Heart right ventricle (tissue), 16 donors: ENCODE data around the gene ARTN. TPM values are rescaled to one million over a fixed set of nuclear protein-coding genes. Genes with fewer than 3 reads are reported as not detected.

Source experiments
- ATAC-seq, 8 donors: fragments of 200-7000 bp; cut with Tn5 transposase; one replicate each; pipeline ENCODE4 v1.9.1; 2020; ENCODE audit warnings: mild to moderate bottlenecking in 8 of 8, moderate library complexity in 8 of 8, moderate number of reproducible peaks in 1 of 8
- DNase-seq, 2 donors: peaks; one replicate each; pipeline ENCODE4 v3.0.0-alpha.2; 2020
- H3K27ac ChIP-seq, 10 donors: fragments of 200-600 bp; sonication (generic) in 2 of 10; one replicate each; pipeline versions ENCODE4 v1.5.0 to v1.8.0; 2020 to 2022; ENCODE audit warnings: mild to moderate bottlenecking in 3 of 10
- H3K27me3 ChIP-seq, 7 donors: fragments of 200-600 bp; one replicate each; pipeline ENCODE4 v1.8.0; 2021 to 2022; ENCODE audit warnings: mild to moderate bottlenecking in 2 of 7
- H3K36me3 ChIP-seq, 9 donors: fragments of 200-600 bp; sonication (generic) in 1 of 9; one replicate each; pipeline versions ENCODE4 v1.5.0 to v1.8.0; 2020 to 2022; ENCODE audit warnings: mild to moderate bottlenecking in 2 of 9
- H3K4me1 ChIP-seq, 9 donors: fragments of 200-600 bp; sonication (generic) in 1 of 9; one replicate each; pipeline versions ENCODE4 v1.5.0 to v1.8.0; 2020 to 2022; ENCODE audit warnings: mild to moderate bottlenecking in 4 of 9
- H3K4me3 ChIP-seq, 10 donors: fragments of 200-600 bp; sonication (generic) in 2 of 10; one replicate each; pipeline versions ENCODE4 v1.5.0 to v1.8.0; 2020 to 2022; ENCODE audit warnings: mild to moderate bottlenecking in 7 of 10, moderate library complexity in 2 of 10
- H3K9me3 ChIP-seq, 11 donors: fragments of 200-600 bp in 10 of 11; sonication (generic) in 2 of 11; one replicate each; pipeline versions ENCODE4 v1.5.0 to v1.8.0; 2013 to 2022; ENCODE audit warnings: mild to moderate bottlenecking in 2 of 11, control low read depth in 1 of 11, moderate library complexity in 1 of 11
- CTCF ChIP-seq, 9 donors: fragments of 200-600 bp; sonication (generic) in 2 of 9; IDR thresholded peaks; one replicate each; pipeline versions ENCODE4 v1.5.0 to v1.8.0; 2021 to 2022; ENCODE audit warnings: antibody characterized with exemption in 9 of 9, mild to moderate bottlenecking in 5 of 9, moderate library complexity in 1 of 9
- WGBS, 2 donors: extraction: QIAGEN DNeasy Blood & Tissue Kit; methylation state at CpG; one replicate each; pipeline ENCODE4 v1.1.7; 2013; ENCODE audit warnings: inconsistent platforms in 1 of 2; 5-methylcytosine and 5-hydroxymethylcytosine counted together
- intact Hi-C, 10 donors: fragments of 100-400 bp; cut with DNase I; formaldehyde crosslinking; loops; one replicate each; pipeline versions ENCODE4 v1.11.1 to v1.14.2; 2022
- polyA plus RNA-seq, 2 donors: library from polyadenylated mRNA; stranded (reverse); fragments of 200-250 nt; gene quantifications; one replicate each; pipeline ENCODE4 v1.2.3, GENCODE V29; 2013
- total RNA-seq, 10 donors: library from RNA; stranded (reverse); fragmentation: NEBNext Ultra II Directional in 3 of 10; extraction: Animal tissue kit (Norgen Biotek cat#: 25700) in 3 of 10; gene quantifications; one replicate each; pipeline versions ENCODE4 v1.2.1 to v1.2.4, GENCODE V29; 2021 to 2023
- donor health status: Arrhythmogenic right ventricular cardiomyopathy.
- donor health status: ischemic (EF 13 %, LVEDD 7.1; RV severe dilation, severe dysfunction).
- donor health status: healthy with polysubstance abuse.
- donor health status: DM: no; HTN: yes; CAD: no.
- donor health status: DM: no; HTN: no; CAD: no.
- donor health status: ischemic (EF 25% LVEDD 6.9; RV normal size, moderate dysfunction).
- donor health status: ischemic (EF 25% LVEDD 5.7; RV mildly dilated, moderate dysfunction).
- donor health status: healthy.
- donor health status: DM: yes; HTN: yes; CAD: no.
- donor health status: Ischemic cardiomyopathy.
- donor health status: ischemic (EF 35%, LVEDD 5.7; RV mildly dilated, moderate dysfunction).
- donor health status: nonischemic (EF 11% LVEDD 7.7; RV severe dilation, severe dysfunction).
- donor health status: DM: yes; HTN: yes; CAD: no.
- donor health status: PGD.
- donor health status: ischemic (EF 29% LVEDD 5.4; RV normal size, mild dysfunction).
- donor health status: nonischemic (EF 23%, LVEDD 6.1; RV moderate dilation, normal function).

ARTN gene
- total and polyA plus RNA-seq, 12 donors = 0.44 to 1.5 (median 0.64) TPM; not detected in 6

GRCh38 chr1:43980255-43981134 lies 46.9 kb downstream of the ARTN start:
- DNase-seq = no peak
- peaks cover 7 to 48% (median 41%) of the 10 kb centered on the region in 9 donors for H3K4me1 ChIP-seq
- intact Hi-C loops = no loop called here

GRCh38 chr1:43981135-43981491 lies 47.5 kb downstream of the ARTN start:
- Histone ChIP-seq H3K4me1 (peaks cover 7 to 42% (median 35%) of the 10 kb centered on the region in 9 donors), H3K27ac (no peak overlapping the region), H3K4me3 (no peak overlapping the region), H3K36me3 (peaks cover 0 to 36% (median 19%) of the 10 kb centered on the region in 9 donors), H3K9me3 (no peaks in the 10 kb centered on the region), H3K27me3 (no peaks in the 10 kb centered on the region)
- DNase-seq (no peak), ATAC-seq (no peak)
- intact Hi-C loops = no loop called here
- WGBS, 2 donors = 91 to 92% methylated on average over 20 of the region's 20 CpGs
- no peak for TF ChIP-seq CTCF (IDR thresholded peaks at IDR 0.05)

More at GRCh38 chr1:43980255-43981134, 46.9 kb downstream of the ARTN start:
- no peak for ATAC-seq
- no peaks in the 10 kb centered on the region for H3K9me3 ChIP-seq
- WGBS, 2 donors = 70 to 74% methylated on average over 13 of the region's 13 CpGs
- no peak for TF ChIP-seq CTCF (IDR thresholded peaks at IDR 0.05)
- peak overlapping the region in 9 of 10 donors; percentile 69 to 94 (median 81) for H3K4me3 ChIP-seq
- peak overlapping the region in 6 of 10 donors; percentile 68 to 81 (median 74) for H3K27ac ChIP-seq
- H3K27me3 ChIP-seq = no peaks in the 10 kb centered on the region
- peaks cover 0 to 32% (median 19%) of the 10 kb centered on the region in 9 donors for H3K36me3 ChIP-seq

- Histone ChIP-seq H3K4me3 (no peak overlapping the region), H3K4me1 (peaks cover 7 to 37% (median 30%) of the 10 kb centered on the region in 9 donors), H3K9me3 (no peaks in the 10 kb centered on the region), H3K27ac (no peak overlapping the region), H3K27me3 (no peaks in the 10 kb centered on the region), H3K36me3 (peaks cover 0 to 34% (median 15%) of the 10 kb centered on the region in 9 donors)
- TF ChIP-seq CTCF (IDR thresholded peaks at IDR 0.05) = no peak
- ATAC-seq = no peak
- DNase-seq = no peak
- 96 to 97% methylated on average over 20 of the region's 20 CpGs for WGBS, 2 donors
- intact Hi-C loops = no loop called here
These were observed 48.0 kb downstream of the ARTN start for GRCh38 chr1:43981636-43982035.

- TF ChIP-seq CTCF (IDR thresholded peaks at IDR 0.05) = no peak
- DNase-seq (no peak), ATAC-seq (no peak)
- no peaks in the 10 kb centered on the region for H3K9me3 ChIP-seq
- intact Hi-C loops = no loop called here
- H3K36me3 ChIP-seq = peaks cover 0 to 33% (median 9%) of the 10 kb centered on the region in 9 donors
- no peaks in the 10 kb centered on the region for H3K27me3 ChIP-seq
- H3K27ac ChIP-seq = no peak overlapping the region
- H3K4me3 ChIP-seq = no peak overlapping the region
- peaks cover 7 to 31% (median 24%) of the 10 kb centered on the region in 9 donors for H3K4me1 ChIP-seq
- WGBS, 2 donors = 93 to 95% methylated on average over 8 of the region's 8 CpGs
These were observed 48.6 kb downstream of the ARTN start for GRCh38 chr1:43982241-43982640.
